Ramos (cell line): ENCODE data around the gene SGTB.
"Not testable (repeated sequence)": the region's sequence is repeated elsewhere in the genome, so short reads cannot be mapped to it uniquely, and the experiment has no call there.

Source experiments
- in situ Hi-C: fragments of 300-500 bp; cut with MboI; formaldehyde crosslinking; loops from one replicate; pipeline ENCODE4 v1.14.3; 2022; ENCODE audit warnings: low sequenced_read_pairs; ENCODE audit not compliant: unreplicated experiment

SGTB gene

GRCh38 chr5:65734921-65735320 is 13.0 kb upstream of the SGTB start:
- in situ Hi-C loops, result no loop called here

GRCh38 chr5:65734196-65734775 is 12.4 kb upstream of the SGTB start:
- in situ Hi-C loops, result not testable (repeated sequence)

GRCh38 chr5:65732046-65732445 is 10.1 kb upstream of the SGTB start:
- in situ Hi-C loops, result not testable (repeated sequence)

GRCh38 chr5:65730910-65731309 is 9.0 kb upstream of the SGTB start:
- in situ Hi-C loops, result no loop called here

- in situ Hi-C loops, result no loop called here
These were observed 6.3 kb upstream of the SGTB start for GRCh38 chr5:65728218-65728617.

- in situ Hi-C loops, result no loop called here
These were observed 5.7 kb upstream of the SGTB start for GRCh38 chr5:65727491-65728156.

DNA sequence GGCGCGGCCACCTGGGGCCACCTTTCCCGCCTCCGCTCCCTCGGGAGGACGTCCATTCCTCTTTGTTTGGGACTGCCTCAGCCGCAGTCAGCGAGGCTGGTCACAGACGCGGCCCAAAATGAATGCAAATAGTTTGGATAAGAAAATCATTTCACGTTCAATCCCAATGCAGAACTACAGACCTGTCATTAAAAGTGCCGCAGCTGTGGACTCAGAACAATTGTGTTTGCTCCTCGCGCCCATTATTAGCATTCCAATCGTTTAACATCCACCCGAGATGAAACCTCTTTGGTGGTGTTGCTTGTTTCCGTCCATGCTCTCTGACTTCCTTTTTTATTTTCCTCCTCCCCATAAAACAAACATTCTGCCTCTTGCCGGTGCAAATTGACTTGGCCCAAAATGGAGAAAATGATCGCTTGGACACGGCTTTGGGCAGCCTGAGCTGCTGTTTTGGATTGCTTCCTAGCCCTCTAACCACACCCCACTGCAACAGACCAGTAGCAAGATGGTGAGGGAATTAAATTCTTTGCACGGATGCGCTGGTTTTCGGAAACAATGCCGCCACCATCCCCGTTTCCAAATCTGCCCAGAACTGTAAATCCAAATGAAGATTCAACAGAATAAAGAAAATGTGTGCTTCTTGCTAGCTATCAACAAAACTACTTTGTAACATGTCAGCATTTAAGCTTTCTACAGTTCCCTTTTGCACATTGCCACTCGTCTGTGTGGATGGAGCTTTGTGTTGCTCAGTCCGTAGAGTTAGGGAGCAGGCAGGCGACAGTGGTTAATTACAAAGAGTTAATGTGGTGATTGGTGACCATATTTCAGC is 880 bp upstream of the SGTB start:
- in situ Hi-C loops, result no loop called here

DNA sequence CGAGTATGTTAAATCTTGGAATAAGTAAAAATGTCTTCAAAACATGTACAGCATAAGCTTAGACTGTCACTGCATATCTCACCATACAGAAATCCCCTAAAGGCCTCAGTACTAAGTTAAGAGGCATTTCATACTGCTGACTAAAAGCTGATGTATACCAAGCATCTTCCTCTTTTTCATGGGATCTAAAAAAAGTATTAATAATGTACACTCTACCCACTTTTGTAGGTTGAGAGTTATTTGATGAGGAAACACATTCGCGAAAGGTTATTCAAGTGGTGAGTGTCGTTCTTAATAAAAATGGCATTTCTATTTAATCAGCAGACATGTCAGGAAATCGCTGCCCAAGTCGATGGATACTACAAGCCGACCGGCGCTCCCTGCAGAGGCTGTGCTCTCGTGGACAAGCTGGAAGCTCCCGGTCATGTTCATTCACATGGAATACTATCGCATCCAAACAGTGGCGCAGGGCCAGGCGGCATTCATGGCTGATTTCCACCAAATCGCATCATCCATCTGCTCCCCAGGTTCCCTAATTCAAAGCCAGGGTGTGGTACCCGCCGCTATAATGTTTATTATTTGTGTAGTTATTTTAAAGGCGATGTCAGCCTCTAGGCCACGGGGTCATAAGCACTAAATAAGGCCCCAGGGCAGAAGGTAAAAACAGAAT is 724 bp downstream of the SGTB start:
- in situ Hi-C loops, result no loop called here

- in situ Hi-C loops, result no loop called here
These were observed 3.2 kb downstream of the SGTB start for GRCh38 chr5:65718576-65719310.

DNA sequence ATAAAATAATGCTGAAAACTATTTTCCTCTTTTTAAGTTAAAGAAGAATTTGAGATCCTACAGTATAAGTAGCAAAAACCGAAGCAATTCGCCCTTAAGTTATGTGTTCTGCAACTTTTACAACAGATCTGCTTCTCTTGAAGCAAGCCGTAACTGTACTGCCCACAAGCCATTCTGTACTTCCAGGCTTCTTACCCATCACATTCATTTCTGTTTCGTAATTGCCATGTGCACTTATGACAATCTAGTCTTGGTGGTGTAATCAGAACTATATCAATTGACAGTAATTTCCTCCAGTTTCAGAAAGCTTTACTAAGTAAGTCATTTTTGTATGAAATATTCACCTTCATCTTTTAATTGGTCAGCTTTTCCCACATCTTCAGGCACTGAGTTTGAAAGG is 13.8 kb downstream of the SGTB start:
- in situ Hi-C loops, result no loop called here

GRCh38 chr5:65707663-65708062 is 14.2 kb downstream of the SGTB start:
- in situ Hi-C loops, result no loop called here

- in situ Hi-C loops, result no loop called here
These were observed 17.2 kb downstream of the SGTB start for GRCh38 chr5:65704621-65705239.

DNA sequence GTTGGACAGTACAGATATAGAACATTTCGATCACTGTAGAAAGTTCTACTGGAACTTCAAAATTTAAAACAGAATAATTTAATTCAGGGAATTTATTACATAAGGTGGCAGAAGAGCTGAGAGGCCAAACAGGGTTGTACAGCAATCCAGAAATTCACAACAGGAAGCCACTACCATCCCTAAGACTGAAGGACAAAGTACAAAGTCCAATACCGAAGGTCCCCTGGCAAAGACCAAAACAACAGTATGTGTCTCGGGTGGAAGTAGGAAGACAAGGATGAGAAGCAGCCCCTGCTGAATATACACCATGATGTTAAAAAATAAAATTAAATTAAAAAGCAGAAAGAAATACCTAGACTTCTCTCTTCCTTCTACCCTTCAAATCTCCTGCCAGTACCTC is 19.9 kb downstream of the SGTB start:
- in situ Hi-C loops, result no loop called here

GRCh38 chr5:65699338-65699737 is 22.6 kb downstream of the SGTB start:
- in situ Hi-C loops, result no loop called here

DNA sequence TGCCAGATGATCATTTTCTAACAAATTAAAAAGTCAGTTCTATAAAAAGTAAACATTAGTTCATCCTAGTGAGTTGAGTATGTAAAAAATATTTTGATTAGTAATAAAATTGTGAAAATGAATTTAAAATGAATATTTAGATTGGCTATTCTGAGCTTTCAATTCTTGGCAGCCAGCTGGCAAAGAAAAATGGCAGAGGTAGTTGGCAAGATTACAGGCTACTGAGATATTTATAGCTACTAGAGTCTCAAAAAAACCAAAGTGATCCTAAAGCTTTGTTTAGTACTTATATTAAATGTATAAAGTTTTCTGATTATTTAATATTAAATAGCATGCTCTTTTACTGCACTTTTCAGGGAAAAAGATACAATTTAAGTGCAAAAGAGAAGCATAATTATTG is 25.0 kb downstream of the SGTB start:
- in situ Hi-C loops, result no loop called here

- in situ Hi-C loops, result no loop called here
These were observed 26.0 kb downstream of the SGTB start for GRCh38 chr5:65695896-65696295.

GRCh38 chr5:65695162-65695755 is 26.6 kb downstream of the SGTB start:
- in situ Hi-C loops, result no loop called here

- in situ Hi-C loops, result no loop called here
These were observed 28.8 kb downstream of the SGTB start for GRCh38 chr5:65693121-65693520.

DNA sequence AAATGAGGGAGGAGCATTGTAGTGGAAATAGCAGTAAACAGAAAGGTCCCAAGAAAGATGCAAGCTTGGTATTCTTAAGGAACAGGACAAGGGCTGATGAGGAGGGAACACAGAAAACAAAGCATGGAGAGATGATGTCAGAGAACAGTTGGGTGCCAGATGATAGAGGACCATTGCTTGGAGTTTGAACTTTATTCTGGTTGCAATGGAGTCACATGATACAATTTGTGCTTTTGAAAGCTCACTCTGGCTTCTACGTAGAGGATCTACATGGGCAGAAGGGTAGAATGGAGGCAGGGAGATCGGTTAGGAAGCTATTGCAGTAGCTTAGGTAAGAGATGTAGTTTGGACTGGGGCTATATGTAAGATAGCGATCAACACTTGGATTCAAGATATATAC is 39.8 kb downstream of the SGTB start:
- in situ Hi-C loops, result no loop called here
